Activated CD4-positive, CD25-positive, alpha-beta regulatory T cell treated with anti-CD3 and anti-CD28 coated beads, Interleukin-2, amount 50 U/mL, for 72 hours (primary cell): ENCODE measurements around the gene LRRC37A3.
A peak's percentile ranks its signal among the peaks of the same experiment; 100 is the strongest.
"Not testable (repeated sequence)": the region's sequence is repeated elsewhere in the genome, so short reads cannot be mapped to it uniquely, and the experiment has no call there.

Source experiments
- DNase-seq: peaks from one replicate; pipeline ENCODE4 v3.0.0; 2021

LRRC37A3 gene

GRCh38 chr17:64919289-64920025, at the start of gene LRRC37A3:
Gene LRRC37A3, minus strand, starts transcription at chr17:64919478. Its CDS starts 22,221 bp downstream, at chr17:64897257.
- peak; percentile 100 for DNase-seq

- peak; percentile 78 for DNase-seq
Observed at GRCh38 chr17:64965873-64966287, 46.6 kb upstream of the LRRC37A3 start.

GRCh38 chr17:64965256-64965872, 46.1 kb upstream of the LRRC37A3 start:
- not testable (repeated sequence) for DNase-seq

- no peak for DNase-seq
Observed at GRCh38 chr17:64964796-64965195, 45.5 kb upstream of the LRRC37A3 start.

GRCh38 chr17:64963814-64964213, 44.5 kb upstream of the LRRC37A3 start:
- DNase-seq: not testable (repeated sequence)

- peak; percentile 53 for DNase-seq
Observed at GRCh38 chr17:64961563-64962378, 42.5 kb upstream of the LRRC37A3 start.

GRCh38 chr17:64951877-64952276, 32.6 kb upstream of the LRRC37A3 start:
- no peak for DNase-seq

GRCh38 chr17:64950871-64951270, 31.6 kb upstream of the LRRC37A3 start:
- no peak for DNase-seq

- no peak for DNase-seq
Observed at GRCh38 chr17:64947152-64947551, 27.9 kb upstream of the LRRC37A3 start.

GRCh38 chr17:64941761-64942160, 22.5 kb upstream of the LRRC37A3 start:
- DNase-seq: no peak

GRCh38 chr17:64941045-64941444, 21.8 kb upstream of the LRRC37A3 start:
- DNase-seq: no peak

- DNase-seq: no peak
Observed at GRCh38 chr17:64940055-64940454, 20.8 kb upstream of the LRRC37A3 start.

- DNase-seq: peak; percentile 53
Observed at GRCh38 chr17:64938925-64939474, 19.7 kb upstream of the LRRC37A3 start.

GRCh38 chr17:64938290-64938689, 19.0 kb upstream of the LRRC37A3 start:
- DNase-seq: no peak

- DNase-seq: no peak
Observed at GRCh38 chr17:64936117-64936516, 16.8 kb upstream of the LRRC37A3 start.

GRCh38 chr17:64934284-64934778, 15.1 kb upstream of the LRRC37A3 start:
- DNase-seq: not testable (repeated sequence)

GRCh38 chr17:64932850-64933249, 13.6 kb upstream of the LRRC37A3 start:
- not testable (repeated sequence) for DNase-seq

- not testable (repeated sequence) for DNase-seq
Observed at GRCh38 chr17:64930374-64930773, 11.1 kb upstream of the LRRC37A3 start.

- not testable (repeated sequence) for DNase-seq
Observed at GRCh38 chr17:64929419-64930209, 10.3 kb upstream of the LRRC37A3 start.

GRCh38 chr17:64928701-64929100, 9.4 kb upstream of the LRRC37A3 start:
- DNase-seq: not testable (repeated sequence)

GRCh38 chr17:64927444-64927843, 8.2 kb upstream of the LRRC37A3 start:
- peak; percentile 60 for DNase-seq

- not testable (repeated sequence) for DNase-seq
Observed at GRCh38 chr17:64926430-64926829, 7.2 kb upstream of the LRRC37A3 start.
